ENCODE data around the gene SGPL1.

SGPL1 gene

DNA sequence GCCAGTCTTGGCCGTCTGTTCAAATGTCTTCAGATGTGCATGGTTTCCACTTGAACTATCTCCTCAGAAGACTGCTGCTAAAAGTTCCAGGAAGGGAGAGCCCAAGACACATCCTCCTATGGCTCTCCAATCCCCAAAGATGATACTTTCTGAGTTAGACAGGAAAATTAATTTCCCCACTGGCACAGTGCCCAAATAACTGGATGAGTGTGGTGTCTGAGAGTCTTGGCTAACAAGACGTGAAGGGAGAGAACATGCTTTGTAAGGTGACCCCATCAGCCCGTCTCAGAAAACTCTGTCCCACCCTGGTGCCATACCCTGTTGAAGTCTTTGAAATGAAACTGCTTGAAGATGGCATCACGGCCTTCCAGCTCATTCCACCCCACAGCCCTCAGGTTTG is 69.7 kb downstream of the SGPL1 start:
- DNase-seq (ENCODE audit: insufficient read length, low spot score) (no peak), FAIRE-seq (no peak)
- no peak for TF ChIP-seq POLR2A (IDR thresholded peaks at IDR 0.05; ENCODE audit: low read depth, low read length)

GRCh38 chr10:70885931-70886903 is 70.5 kb downstream of the SGPL1 start:
- no peak for FAIRE-seq
- TF ChIP-seq POLR2A (IDR thresholded peaks at IDR 0.05; ENCODE audit: low read depth, low read length): no peak
- no peak for DNase-seq (ENCODE audit: insufficient read length, low spot score)

DNA sequence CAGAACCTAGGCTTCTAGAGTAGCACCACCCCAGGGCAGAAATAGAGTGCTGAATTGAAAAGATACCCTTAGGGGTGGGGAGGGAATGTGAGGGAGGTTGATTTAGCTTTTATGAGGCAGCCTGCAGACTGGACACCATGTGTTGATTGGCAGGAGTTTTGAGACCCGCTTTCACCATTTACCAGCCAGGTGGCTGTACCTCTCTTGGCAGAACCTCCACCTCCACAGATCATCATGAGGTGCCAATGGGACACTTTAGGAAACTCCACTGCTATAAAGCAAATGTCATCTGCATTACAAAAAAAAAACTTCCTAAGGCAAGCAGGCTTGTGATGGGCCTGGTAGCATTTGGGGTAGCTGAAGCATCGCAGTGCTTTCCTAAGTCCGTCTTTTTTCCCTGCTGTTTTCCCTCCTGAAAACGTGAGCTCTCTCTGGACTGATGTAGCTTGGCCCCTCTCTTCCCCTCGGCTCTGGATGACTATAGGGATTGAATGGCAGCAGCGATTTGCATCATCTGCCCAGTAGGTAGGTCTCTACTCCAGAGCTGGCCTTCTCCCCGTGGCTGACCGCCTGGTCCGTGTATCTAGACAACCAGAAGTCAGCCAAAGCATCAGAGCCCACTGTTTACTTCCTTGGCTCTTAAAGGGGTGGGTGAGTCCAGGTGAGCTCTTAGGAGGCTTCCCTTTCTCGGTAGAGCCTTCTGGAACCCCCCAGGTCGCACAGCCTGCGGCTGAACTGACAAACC is 71.3 kb downstream of the SGPL1 start:
- FAIRE-seq: no peak
- DNase-seq (ENCODE audit: insufficient read length, low spot score): no peak
- TF ChIP-seq POLR2A (IDR thresholded peaks at IDR 0.05; ENCODE audit: low read depth, low read length): no peak

DNA sequence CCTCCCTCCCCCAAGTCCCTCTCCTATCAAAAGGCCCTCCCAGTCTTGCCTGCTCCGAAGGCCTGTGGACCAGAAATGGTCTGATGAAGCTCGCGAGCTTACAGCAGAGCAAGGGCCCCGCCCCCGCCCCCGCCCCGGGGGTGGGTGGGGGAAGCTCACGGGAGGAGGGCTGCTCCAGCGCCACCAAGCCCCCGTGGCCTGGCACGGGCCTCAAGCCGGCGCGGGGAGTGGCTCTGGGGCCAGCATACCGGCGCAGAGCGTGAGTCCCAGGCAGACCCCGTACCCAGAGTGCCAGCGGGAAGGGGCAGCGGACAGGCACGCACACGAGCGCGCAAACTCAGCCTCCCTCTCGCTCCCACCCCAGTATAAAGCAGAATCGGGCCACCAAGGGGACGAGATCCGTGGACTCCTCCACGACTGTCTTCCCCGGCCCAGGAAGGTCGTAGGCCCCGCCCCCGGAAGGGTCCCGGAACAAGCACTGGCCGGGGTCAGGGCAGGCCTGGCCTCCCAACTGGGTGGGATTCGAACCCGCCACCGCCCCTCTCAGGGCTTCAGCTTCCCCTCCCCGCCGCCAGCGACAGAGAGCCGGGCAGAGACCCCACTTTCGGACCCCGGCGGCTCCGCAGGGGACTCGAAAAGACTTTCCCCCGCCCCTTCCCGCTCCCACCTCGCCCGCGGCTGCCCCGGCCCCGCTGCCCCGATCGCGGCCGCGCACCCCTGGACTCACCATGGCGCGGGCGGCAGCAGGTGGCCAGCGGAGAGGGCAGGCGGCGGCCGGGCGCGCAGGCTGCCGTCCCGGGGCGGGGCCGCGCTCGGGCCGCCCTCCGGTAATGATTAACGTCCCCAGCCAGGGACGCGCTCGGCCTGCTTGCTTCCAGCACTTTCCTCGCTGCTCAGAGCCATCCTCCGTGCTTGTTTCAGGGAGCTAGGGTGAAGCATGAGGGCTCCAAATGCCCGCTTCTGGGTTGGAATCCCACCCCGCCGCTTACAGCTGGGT is 72.4 kb downstream of the SGPL1 start, which contains the start of gene PCBD1:
PCBD1 (minus strand) TSS at position 762 of the 997 bp plus-strand sequence; CDS start at position 730, 32 bp downstream.
- FAIRE-seq: no peak
- TF ChIP-seq POLR2A (IDR thresholded peaks at IDR 0.05; ENCODE audit: low read depth, low read length): peak; percentile 34; the same call in 1 of the 2 replicates
- DNase-seq (ENCODE audit: insufficient read length, low spot score): peak; percentile 90

DNA sequence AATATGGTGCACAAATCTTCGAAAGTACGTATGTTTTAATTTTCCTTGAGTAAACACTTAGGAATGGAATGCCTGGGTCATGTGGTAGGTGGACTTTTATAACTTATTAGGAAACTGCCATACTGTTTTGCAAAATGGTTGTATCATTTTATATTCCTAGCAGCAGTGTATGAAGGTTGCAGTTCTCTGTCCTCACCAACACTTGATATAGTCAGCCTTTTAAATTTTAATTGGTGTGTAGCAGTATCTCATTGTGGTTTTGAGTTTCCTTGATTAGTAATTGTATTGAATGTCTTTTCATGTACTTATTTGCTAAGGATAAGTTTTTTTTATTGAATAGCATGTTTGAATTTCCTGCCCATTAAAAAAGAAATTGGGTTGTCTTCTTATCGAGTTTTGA is 73.5 kb downstream of the SGPL1 start:
- no peak for DNase-seq (ENCODE audit: insufficient read length, low spot score)
- TF ChIP-seq POLR2A (IDR thresholded peaks at IDR 0.05; ENCODE audit: low read depth, low read length): no peak
- FAIRE-seq: no peak

DNA sequence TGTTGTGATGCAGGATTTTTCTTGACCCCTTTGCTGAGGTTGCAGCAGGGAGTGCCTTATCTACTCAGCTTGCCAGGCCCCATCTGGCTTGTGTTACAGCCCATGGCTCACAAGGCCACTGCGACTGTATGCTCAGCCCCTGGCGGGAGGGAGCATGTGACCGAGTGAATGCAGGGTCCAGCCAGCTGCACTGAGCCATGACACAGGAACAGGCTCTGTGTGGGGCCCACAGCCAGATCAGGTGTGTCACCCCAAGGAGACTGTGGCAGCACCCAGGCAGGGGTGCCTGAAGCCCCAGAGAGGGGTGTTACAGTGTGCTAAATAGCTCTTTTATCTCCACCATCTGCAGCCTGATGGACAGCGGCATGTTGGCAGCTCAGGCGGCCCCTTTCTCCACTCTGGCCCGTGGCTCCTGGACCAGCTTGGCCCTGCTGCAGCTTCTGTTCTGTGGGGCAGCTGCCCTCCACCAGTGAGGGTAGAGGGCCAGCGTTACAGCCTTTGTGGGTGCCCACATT is 75.2 kb downstream of the SGPL1 start:
- no peak for FAIRE-seq
- no peak for TF ChIP-seq POLR2A (IDR thresholded peaks at IDR 0.05; ENCODE audit: low read depth, low read length)
- DNase-seq (ENCODE audit: insufficient read length, low spot score): no peak

GRCh38 chr10:70891627-70892026 is 75.9 kb downstream of the SGPL1 start:
- FAIRE-seq: no peak
- no peak for TF ChIP-seq POLR2A (IDR thresholded peaks at IDR 0.05; ENCODE audit: low read depth, low read length)
- no peak for DNase-seq (ENCODE audit: insufficient read length, low spot score)

- TF ChIP-seq POLR2A (IDR thresholded peaks at IDR 0.05; ENCODE audit: low read depth, low read length): no peak
- no peak for DNase-seq (ENCODE audit: insufficient read length, low spot score)
- FAIRE-seq: no peak
Measured at GRCh38 chr10:70892631-70893030, 76.9 kb downstream of the SGPL1 start.

- DNase-seq (ENCODE audit: insufficient read length, low spot score) (no peak), FAIRE-seq (no peak)
- no peak for TF ChIP-seq POLR2A (IDR thresholded peaks at IDR 0.05; ENCODE audit: low read depth, low read length)
Measured at GRCh38 chr10:70893227-70894006, 77.7 kb downstream of the SGPL1 start.

GRCh38 chr10:70894416-70894815 is 78.7 kb downstream of the SGPL1 start:
- FAIRE-seq (no peak), DNase-seq (ENCODE audit: insufficient read length, low spot score) (no peak)
- TF ChIP-seq POLR2A (IDR thresholded peaks at IDR 0.05; ENCODE audit: low read depth, low read length): no peak

DNA sequence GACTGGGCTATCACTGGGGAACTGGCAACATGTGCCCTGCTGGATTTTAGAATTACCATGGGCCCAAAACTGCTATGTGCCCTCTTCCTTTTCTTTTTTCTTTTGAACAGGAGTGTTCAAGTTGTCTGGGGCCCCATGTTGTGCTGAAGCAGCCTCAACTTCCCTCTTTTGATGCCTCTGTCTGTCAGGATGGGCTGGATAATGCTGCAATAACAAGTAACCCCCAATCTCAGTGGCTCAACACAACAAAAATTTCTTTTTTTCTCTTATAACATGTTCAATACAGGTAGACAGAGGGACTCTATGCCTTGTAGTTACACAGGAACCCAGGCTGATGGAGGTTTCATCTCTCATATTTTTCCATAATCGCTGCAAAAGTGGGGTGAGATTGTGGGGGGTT is 80.8 kb downstream of the SGPL1 start:
- no peak for TF ChIP-seq POLR2A (IDR thresholded peaks at IDR 0.05; ENCODE audit: low read depth, low read length)
- FAIRE-seq (no peak), DNase-seq (ENCODE audit: insufficient read length, low spot score) (no peak)

GRCh38 chr10:70898687-70899086 is 82.9 kb downstream of the SGPL1 start:
- no peak for DNase-seq (ENCODE audit: insufficient read length, low spot score)
- no peak for FAIRE-seq
- TF ChIP-seq POLR2A (IDR thresholded peaks at IDR 0.05; ENCODE audit: low read depth, low read length): no peak

Data from H54 (cell line).